GM08714 (cell line): ENCODE measurements around the gene ERLEC1.
"Not testable (repeated sequence)": the region's sequence is repeated elsewhere in the genome, so short reads cannot be mapped to it uniquely, and the experiment has no call there.

Experiments used
- H3K4me3 ChIP-seq: fragments of 200-500 bp; sonication (Bioruptor generic); 2 replicates; pipeline ENCODE4 v1.5.1; 2014; ENCODE audit warnings: mild to moderate bottlenecking, low read length, inconsistent platforms
- ZNF274 ChIP-seq: IDR thresholded peaks from 2 replicates; pipeline ENCODE4 v1.6.1; 2012; ENCODE audit warnings: mild to moderate bottlenecking, low read depth, low read length

ERLEC1 gene

GRCh38 chr2:53786705-53787613 is at the start of gene ERLEC1, which contains the start of gene ASB3:
Gene ERLEC1 (plus strand): TSS chr2:53787044. CDS start chr2:53787211, 167 bp downstream.
Gene ASB3 (minus strand): TSS chr2:53786953. CDS start chr2:53765572, 21,381 bp downstream.
- TF ChIP-seq ZNF274, result no peak
- peak within 1 kb of the TSS; percentile 93 for H3K4me3 ChIP-seq

- no peak for TF ChIP-seq ZNF274
- no peak overlapping the region for H3K4me3 ChIP-seq
Observed at GRCh38 chr2:53737091-53737490, 49.8 kb upstream of the ERLEC1 start.

- H3K4me3 ChIP-seq, result no peak overlapping the region
- no peak for TF ChIP-seq ZNF274
Observed at GRCh38 chr2:53739032-53739431, 47.8 kb upstream of the ERLEC1 start.

GRCh38 chr2:53740170-53740569 is 46.7 kb upstream of the ERLEC1 start:
- no peak overlapping the region for H3K4me3 ChIP-seq
- TF ChIP-seq ZNF274, result no peak

GRCh38 chr2:53744395-53745065 is 42.3 kb upstream of the ERLEC1 start:
- no peak for TF ChIP-seq ZNF274
- no peak overlapping the region for H3K4me3 ChIP-seq

- TF ChIP-seq ZNF274, result no peak
- H3K4me3 ChIP-seq, result no peak overlapping the region
Observed at GRCh38 chr2:53750041-53750768, 36.6 kb upstream of the ERLEC1 start.

GRCh38 chr2:53751728-53752127 is 35.1 kb upstream of the ERLEC1 start:
- no peak for TF ChIP-seq ZNF274
- no peak overlapping the region for H3K4me3 ChIP-seq

GRCh38 chr2:53752385-53752784 is 34.5 kb upstream of the ERLEC1 start:
- H3K4me3 ChIP-seq, result no peak overlapping the region
- no peak for TF ChIP-seq ZNF274

- TF ChIP-seq ZNF274, result no peak
- H3K4me3 ChIP-seq, result no peak overlapping the region
Observed at GRCh38 chr2:53753041-53753440, 33.8 kb upstream of the ERLEC1 start.

- H3K4me3 ChIP-seq, result no peak overlapping the region
- no peak for TF ChIP-seq ZNF274
Observed at GRCh38 chr2:53755121-53755520, 31.7 kb upstream of the ERLEC1 start.

- H3K4me3 ChIP-seq, result no peak overlapping the region
- TF ChIP-seq ZNF274, result no peak
Observed at GRCh38 chr2:53756644-53757043, 30.2 kb upstream of the ERLEC1 start.

- H3K4me3 ChIP-seq, result not testable (repeated sequence)
Observed at GRCh38 chr2:53757206-53757605, 29.6 kb upstream of the ERLEC1 start.

GRCh38 chr2:53765767-53766166 is 21.1 kb upstream of the ERLEC1 start:
- TF ChIP-seq ZNF274, result no peak
- H3K4me3 ChIP-seq, result no peak overlapping the region
